Upper lobe of right lung (tissue), 1 donor: Measurements from ENCODE around the gene LRRC37B. TPM values are rescaled to one million over a fixed set of nuclear protein-coding genes. Genes with fewer than 3 reads are reported as not detected.
"Not testable (repeated sequence)": the region's sequence is repeated elsewhere in the genome, so short reads cannot be mapped to it uniquely, and the experiment has no call there.

Experiments
- ATAC-seq: fragments of 200-7000 bp; cut with Tn5 transposase; one replicate; pipeline ENCODE4 v1.9.1; 2020; ENCODE audit warnings: mild to moderate bottlenecking, moderate library complexity
- DNase-seq: peaks from one replicate; pipeline ENCODE4 v3.0.0-alpha.2; 2020
- H3K27ac ChIP-seq: fragments of 200-600 bp; one replicate; pipeline ENCODE4 v1.8.0; 2022
- H3K27me3 ChIP-seq: fragments of 200-600 bp; one replicate; pipeline ENCODE4 v1.8.0; 2022; ENCODE audit warnings: mild to moderate bottlenecking
- H3K36me3 ChIP-seq: fragments of 200-600 bp; one replicate; pipeline ENCODE4 v1.8.0; 2022
- H3K4me1 ChIP-seq: fragments of 200-600 bp; one replicate; pipeline ENCODE4 v1.8.0; 2022
- H3K4me3 ChIP-seq: fragments of 200-600 bp; one replicate; pipeline ENCODE4 v1.8.0; 2022; ENCODE audit warnings: mild to moderate bottlenecking
- H3K9me3 ChIP-seq: fragments of 200-600 bp; one replicate; pipeline ENCODE4 v1.8.0; 2022
- intact Hi-C: fragments of 100-400 bp; cut with DNase I; formaldehyde crosslinking; loops from one replicate; pipeline ENCODE4 v1.11.0; 2022
- long read RNA-seq: library from polyadenylated mRNA; unstranded; transcript quantifications from one replicate; pipeline ENCODE4 v2.0.0, GENCODE V29; 2021
- total RNA-seq: library from RNA; stranded (reverse); fragmentation: NEBNext Ultra II Directional; extraction: Animal tissue kit (Norgen Biotek cat#: 25700); gene quantifications from one replicate; pipeline ENCODE4 v1.2.1, GENCODE V29; 2021
- TF ChIP-seq, protein P1 (sequence below): fragments of 200-600 bp; IDR thresholded peaks from one replicate; pipeline ENCODE4 v1.8.0; 2022; ENCODE audit warnings: antibody characterized with exemption
- donor health status: DM: no; HTN: yes; CAD: no; lungs with severe emphysema.

The LRRC37B gene
- total RNA-seq, result 15.8 TPM
- long read RNA-seq, partial matches to known transcripts, result 1 of 7 reads
- long read RNA-seq, other reads (novel, unspliced or antisense), result 5 of 7 reads

DNA sequence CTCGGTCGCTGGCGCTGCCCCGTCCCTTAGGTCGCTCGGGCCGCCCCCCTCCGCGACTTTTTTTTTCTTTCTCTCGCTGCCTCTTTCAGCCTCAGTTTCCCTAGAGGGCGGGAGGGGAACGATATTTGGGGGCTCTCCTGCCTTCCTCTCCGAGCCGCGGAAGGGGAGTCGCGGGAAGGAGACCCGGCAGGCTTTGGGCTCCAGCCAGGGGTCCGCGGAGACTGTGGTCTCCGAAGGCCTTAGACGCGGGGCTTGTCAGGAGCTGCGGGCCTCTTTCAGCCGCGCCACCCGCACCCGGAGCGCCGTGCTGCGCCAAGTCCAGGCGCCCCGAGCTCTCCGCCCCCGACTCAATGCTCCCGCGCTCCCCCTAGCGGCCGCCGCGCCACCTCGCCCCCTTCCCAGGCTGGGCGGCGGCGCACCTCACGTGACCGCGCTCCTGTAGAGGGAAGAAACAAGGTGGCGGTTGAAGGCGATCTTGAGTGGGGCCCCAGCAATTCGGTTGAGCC lies at the start of gene LRRC37B:
TSS of gene LRRC37B (plus strand) at position 427 of the 506 bp plus-strand sequence. CDS start 14,010 bp downstream, outside the sequence.
- TF ChIP-seq, protein P1, sequence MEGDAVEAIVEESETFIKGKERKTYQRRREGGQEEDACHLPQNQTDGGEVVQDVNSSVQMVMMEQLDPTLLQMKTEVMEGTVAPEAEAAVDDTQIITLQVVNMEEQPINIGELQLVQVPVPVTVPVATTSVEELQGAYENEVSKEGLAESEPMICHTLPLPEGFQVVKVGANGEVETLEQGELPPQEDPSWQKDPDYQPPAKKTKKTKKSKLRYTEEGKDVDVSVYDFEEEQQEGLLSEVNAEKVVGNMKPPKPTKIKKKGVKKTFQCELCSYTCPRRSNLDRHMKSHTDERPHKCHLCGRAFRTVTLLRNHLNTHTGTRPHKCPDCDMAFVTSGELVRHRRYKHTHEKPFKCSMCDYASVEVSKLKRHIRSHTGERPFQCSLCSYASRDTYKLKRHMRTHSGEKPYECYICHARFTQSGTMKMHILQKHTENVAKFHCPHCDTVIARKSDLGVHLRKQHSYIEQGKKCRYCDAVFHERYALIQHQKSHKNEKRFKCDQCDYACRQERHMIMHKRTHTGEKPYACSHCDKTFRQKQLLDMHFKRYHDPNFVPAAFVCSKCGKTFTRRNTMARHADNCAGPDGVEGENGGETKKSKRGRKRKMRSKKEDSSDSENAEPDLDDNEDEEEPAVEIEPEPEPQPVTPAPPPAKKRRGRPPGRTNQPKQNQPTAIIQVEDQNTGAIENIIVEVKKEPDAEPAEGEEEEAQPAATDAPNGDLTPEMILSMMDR, result peak; percentile 98
- H3K27me3 ChIP-seq, result no peaks in the 10 kb centered on the region
- intact Hi-C loops, result no loop called here
- peaks cover 16% of the 10 kb centered on the region for H3K4me1 ChIP-seq
- H3K27ac ChIP-seq, result peak within 1 kb of the TSS; percentile 80
- no peaks in the 10 kb centered on the region for H3K9me3 ChIP-seq
- peak within 1 kb of the TSS; percentile 76 for H3K4me3 ChIP-seq
- DNase-seq, result peak; percentile 95
- ATAC-seq, result peak; percentile 99
- H3K36me3 ChIP-seq, result no peaks in the 10 kb centered on the region

DNA sequence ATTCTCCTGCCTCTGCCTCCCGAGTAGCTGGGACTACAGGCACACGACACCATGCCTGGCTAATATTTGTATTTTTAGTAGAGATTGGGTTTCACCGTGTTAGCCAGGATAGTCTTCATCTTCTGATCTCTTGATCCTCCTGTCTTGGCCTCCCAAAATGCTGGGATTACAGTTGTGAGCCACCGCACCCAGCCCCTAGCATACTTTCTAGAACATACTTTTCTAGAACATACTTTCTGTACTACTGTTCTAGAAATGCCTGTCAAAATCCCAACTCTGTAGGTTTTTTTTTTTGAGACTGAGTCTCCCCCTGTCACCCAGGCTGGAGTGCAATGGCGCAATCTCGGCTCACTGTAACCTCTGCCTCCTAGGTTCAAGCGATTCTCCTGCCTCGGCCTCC lies 43.1 kb upstream of the LRRC37B start:
- H3K27ac ChIP-seq, intact Hi-C loops, H3K4me3 ChIP-seq, ATAC-seq, H3K4me1 ChIP-seq, DNase-seq, H3K9me3 ChIP-seq, H3K27me3 ChIP-seq: not testable (repeated sequence)
- H3K36me3 ChIP-seq, result peaks cover 62% of the 10 kb centered on the region

DNA sequence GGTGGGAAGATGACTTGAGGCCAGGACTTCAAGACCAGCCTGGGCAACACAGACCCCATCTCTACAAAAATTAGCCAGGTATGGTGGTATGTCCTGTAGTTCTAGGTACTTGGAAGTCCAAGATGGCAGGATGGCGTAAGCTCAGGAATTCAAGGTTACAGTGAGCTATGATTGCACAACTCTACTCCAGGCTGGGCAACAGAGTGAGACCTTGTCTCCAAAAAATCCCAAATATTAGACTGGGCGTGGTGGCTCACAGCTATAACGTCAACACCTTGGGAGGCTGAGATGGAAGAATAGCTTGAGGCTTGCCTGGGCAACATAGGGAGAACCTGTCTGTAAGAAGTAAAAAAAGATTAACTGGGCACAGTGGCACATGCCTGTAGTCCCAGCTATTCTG lies 39.5 kb upstream of the LRRC37B start:
- ATAC-seq (no peak), DNase-seq (no peak)
- no peaks in the 10 kb centered on the region for H3K27me3 ChIP-seq
- no peak overlapping the region for H3K27ac ChIP-seq
- H3K4me3 ChIP-seq, result no peak overlapping the region
- intact Hi-C loops, result no loop called here
- H3K4me1 ChIP-seq, result no peaks in the 10 kb centered on the region
- TF ChIP-seq, protein P1, result no peak
- peaks cover 55% of the 10 kb centered on the region for H3K36me3 ChIP-seq
- H3K9me3 ChIP-seq, result no peaks in the 10 kb centered on the region

DNA sequence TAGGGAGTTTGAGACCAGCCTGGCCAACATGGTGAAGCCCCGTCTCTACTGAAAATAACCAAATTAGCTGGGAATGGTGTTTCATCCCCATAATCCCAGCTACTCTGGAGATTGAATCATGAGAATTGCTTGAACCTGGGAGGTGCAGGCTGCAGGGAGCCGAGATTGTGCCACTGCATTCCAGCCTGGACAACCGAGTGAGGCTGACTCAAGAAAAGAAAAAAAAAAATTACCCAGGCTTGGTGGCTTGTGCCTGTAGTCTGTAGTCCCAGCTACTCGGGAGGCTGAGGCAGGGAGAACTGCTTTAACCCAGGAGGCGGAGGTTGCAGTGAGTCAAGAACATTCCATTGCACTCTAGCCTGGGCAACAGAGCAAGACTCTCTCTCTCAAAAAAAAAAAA lies 36.8 kb upstream of the LRRC37B start:
- ATAC-seq, H3K9me3 ChIP-seq, H3K4me1 ChIP-seq, intact Hi-C loops, H3K27me3 ChIP-seq, H3K27ac ChIP-seq, DNase-seq, H3K4me3 ChIP-seq: not testable (repeated sequence)
- H3K36me3 ChIP-seq, result peaks cover 58% of the 10 kb centered on the region

DNA sequence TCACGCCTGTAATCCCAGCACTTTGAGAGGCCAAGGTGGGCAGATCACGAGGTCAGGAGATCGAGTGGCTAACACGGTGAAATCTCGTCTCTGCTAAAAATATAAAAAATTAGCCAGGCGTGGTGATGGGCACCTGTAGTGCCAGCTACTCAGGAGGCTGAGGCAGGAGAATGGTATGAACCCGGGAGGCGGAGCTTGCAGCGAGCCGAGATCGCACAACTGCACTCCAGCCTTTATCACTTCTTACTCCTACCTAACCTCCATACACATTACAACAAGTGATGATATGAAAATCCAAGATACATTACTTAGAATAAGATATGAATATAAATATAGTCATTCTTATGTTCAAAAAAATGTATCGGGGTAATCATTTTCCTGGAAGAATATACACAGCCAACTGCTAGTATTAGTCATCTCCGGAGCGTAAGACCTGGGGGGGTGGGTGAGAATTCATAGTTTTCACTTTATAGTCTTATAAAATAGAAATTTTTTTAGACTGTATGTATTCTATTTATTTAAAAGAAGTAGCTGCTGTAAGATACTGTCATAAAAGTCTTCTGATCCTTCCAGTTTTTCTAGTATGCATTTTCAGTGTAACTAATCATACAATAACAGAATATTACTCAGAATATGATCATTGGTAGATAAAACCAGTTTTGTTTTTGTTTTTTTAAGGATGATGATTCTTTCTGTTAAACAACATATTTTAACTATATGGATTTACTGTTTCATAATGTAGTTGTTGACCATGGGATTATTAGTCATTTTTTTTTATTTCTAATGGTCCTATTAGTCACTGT lies 32.7 kb upstream of the LRRC37B start:
- H3K27me3 ChIP-seq, H3K4me1 ChIP-seq, H3K4me3 ChIP-seq, intact Hi-C loops, H3K27ac ChIP-seq, ATAC-seq, H3K9me3 ChIP-seq, DNase-seq: not testable (repeated sequence)
- H3K36me3 ChIP-seq, result peaks cover 60% of the 10 kb centered on the region

DNA sequence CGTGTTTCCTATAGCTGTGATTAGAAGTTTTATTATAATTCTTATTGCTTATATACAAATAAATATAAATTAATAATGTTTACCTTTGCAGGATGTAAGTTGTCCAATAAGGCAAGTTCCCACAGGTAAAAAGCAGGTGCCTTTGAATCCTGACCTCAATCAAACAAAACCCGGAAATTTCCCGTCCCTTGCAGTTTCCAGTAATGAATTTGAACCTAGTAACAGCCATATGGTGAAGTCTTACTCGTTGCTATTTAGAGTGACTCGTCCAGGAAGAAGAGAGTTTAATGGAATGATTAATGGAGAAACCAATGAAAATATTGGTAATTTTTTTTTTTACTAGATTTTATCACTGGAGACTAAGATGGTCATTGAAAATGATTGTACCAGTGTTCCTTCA lies 31.8 kb upstream of the LRRC37B start:
- ATAC-seq, H3K4me3 ChIP-seq, H3K27ac ChIP-seq, H3K4me1 ChIP-seq, intact Hi-C loops, DNase-seq, H3K27me3 ChIP-seq, H3K9me3 ChIP-seq: not testable (repeated sequence)
- H3K36me3 ChIP-seq, result peaks cover 60% of the 10 kb centered on the region

DNA sequence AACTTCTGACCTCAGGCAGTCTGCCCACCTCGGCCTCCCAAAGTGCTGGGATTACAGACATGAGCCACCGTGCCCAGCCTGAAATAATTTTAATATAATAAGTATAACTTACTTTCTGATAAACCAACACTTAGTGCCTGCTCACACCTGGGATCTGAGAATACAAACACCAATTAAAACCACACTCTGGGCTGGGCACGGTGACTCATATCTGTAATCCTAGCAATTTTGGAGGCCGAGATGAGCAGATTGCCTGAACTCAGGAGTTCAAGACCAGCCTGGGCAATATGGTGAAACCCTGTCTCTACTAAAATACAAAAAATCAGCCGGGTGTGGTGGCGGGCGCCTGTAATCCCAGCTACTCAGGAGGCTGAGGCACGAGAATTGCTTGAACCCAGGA lies 15.4 kb upstream of the LRRC37B start:
- H3K9me3 ChIP-seq, H3K4me1 ChIP-seq, DNase-seq, intact Hi-C loops, H3K27me3 ChIP-seq, H3K4me3 ChIP-seq, ATAC-seq, H3K27ac ChIP-seq: not testable (repeated sequence)
- peaks cover 100% of the 10 kb centered on the region for H3K36me3 ChIP-seq

DNA sequence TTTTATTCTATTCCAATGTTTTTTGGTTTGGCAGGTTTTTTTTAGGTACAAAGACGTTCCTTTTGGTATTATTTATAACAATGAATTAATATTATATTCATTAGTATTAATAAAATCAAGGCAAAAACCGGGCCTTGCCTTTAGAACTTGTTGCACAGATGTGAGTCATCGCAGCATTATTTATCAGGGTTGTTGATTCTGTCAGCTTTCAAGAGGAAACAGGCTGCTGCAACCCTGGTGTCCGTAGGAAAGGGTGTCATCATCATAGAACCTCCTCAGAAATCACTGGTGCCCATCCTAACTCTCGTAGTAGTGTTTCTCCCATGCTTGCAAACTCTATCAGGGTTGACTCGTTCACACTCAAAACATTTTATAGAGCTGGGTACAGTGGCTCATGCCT lies 10.2 kb upstream of the LRRC37B start:
- H3K9me3 ChIP-seq, result no peaks in the 10 kb centered on the region
- no peak overlapping the region for H3K4me3 ChIP-seq
- H3K36me3 ChIP-seq, result peaks cover 85% of the 10 kb centered on the region
- TF ChIP-seq, protein P1, result no peak
- H3K27me3 ChIP-seq, result no peaks in the 10 kb centered on the region
- DNase-seq (no peak), ATAC-seq (no peak)
- no peaks in the 10 kb centered on the region for H3K4me1 ChIP-seq
- H3K27ac ChIP-seq, result no peak overlapping the region
- intact Hi-C loops, result no loop called here
